HuH-7 (cell line): Measurements from ENCODE around the gene RBM44.

Experiments used
- DNase-seq: peaks from one replicate; pipeline ENCODE4 v3.0.0; 2011; ENCODE audit warnings: low spot score

RBM44 gene

GRCh38 chr2:237872178-237872887 lies 73.8 kb downstream of the RBM44 start:
- no peak for DNase-seq

GRCh38 chr2:237873421-237873831 lies 74.8 kb downstream of the RBM44 start:
- DNase-seq: no peak

GRCh38 chr2:237873897-237874551 lies 75.4 kb downstream of the RBM44 start:
- DNase-seq: no peak

GRCh38 chr2:237874585-237875161 lies 76.1 kb downstream of the RBM44 start:
- no peak for DNase-seq

- DNase-seq: no peak
These were observed 76.9 kb downstream of the RBM44 start for GRCh38 chr2:237875256-237876060.

- DNase-seq: no peak
These were observed 77.5 kb downstream of the RBM44 start for GRCh38 chr2:237876061-237876526.

- no peak for DNase-seq
These were observed 78.0 kb downstream of the RBM44 start for GRCh38 chr2:237876532-237876931.

GRCh38 chr2:237876951-237877491 lies 78.4 kb downstream of the RBM44 start:
- no peak for DNase-seq

- DNase-seq: no peak
These were observed 79.2 kb downstream of the RBM44 start for GRCh38 chr2:237877576-237878307.

GRCh38 chr2:237878321-237879057 lies 79.9 kb downstream of the RBM44 start:
- DNase-seq: no peak

GRCh38 chr2:237879058-237879430 lies 80.5 kb downstream of the RBM44 start:
- DNase-seq: no peak

- no peak for DNase-seq
These were observed 81.5 kb downstream of the RBM44 start for GRCh38 chr2:237879991-237880560.

- DNase-seq: no peak
These were observed 84.2 kb downstream of the RBM44 start for GRCh38 chr2:237882510-237883481.

GRCh38 chr2:237883951-237884446 lies 85.4 kb downstream of the RBM44 start:
- DNase-seq: no peak

GRCh38 chr2:237884681-237885080 lies 86.1 kb downstream of the RBM44 start:
- DNase-seq: no peak

- no peak for DNase-seq
These were observed 86.7 kb downstream of the RBM44 start for GRCh38 chr2:237885111-237885930.

- DNase-seq: no peak
These were observed 87.5 kb downstream of the RBM44 start for GRCh38 chr2:237885931-237886684.
